ENCODE data around the gene ZBTB2. TPM values are rescaled to one million over a fixed set of nuclear protein-coding genes. Genes with fewer than 3 reads are reported as not detected.

Gene ZBTB2, protein sequence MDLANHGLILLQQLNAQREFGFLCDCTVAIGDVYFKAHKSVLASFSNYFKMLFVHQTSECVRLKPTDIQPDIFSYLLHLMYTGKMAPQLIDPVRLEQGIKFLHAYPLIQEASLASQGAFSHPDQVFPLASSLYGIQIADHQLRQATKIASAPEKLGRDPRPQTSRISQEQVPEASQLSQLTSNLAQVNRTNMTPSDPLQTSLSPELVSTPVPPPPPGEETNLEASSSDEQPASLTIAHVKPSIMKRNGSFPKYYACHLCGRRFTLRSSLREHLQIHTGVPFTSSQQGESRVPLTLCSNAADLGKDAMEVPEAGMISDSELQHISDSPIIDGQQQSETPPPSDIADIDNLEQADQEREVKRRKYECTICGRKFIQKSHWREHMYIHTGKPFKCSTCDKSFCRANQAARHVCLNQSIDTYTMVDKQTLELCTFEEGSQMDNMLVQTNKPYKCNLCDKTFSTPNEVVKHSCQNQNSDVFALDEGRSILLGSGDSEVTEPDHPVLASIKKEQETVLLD
- 10 to 100 TPM; 11.4 to 15.2 TPM for total RNA-seq
- 11.3 TPM for polyA plus RNA-seq (2013, experiment 1 of 2)
- 11.1 TPM for polyA plus RNA-seq (2013, experiment 2 of 2)
- long read RNA-seq, experiment 1, transcript ZBTB2-201 (3 exons, 3,090 nt) = major isoform, 5 of 11 reads
- long read RNA-seq, experiment 1, partial matches to known transcripts = 0 of 11 reads
- long read RNA-seq, experiment 1, other reads (novel, unspliced or antisense) = 6 of 11 reads
- long read RNA-seq, experiment 2, transcript ZBTB2-201 (3 exons, 3,090 nt) = major isoform, 6 of 11 reads
- long read RNA-seq, experiment 2, partial matches to known transcripts = 0 of 11 reads
- long read RNA-seq, experiment 2, other reads (novel, unspliced or antisense) = 5 of 11 reads
- long read RNA-seq, experiment 3, transcript ZBTB2-201 (3 exons, 3,090 nt) = major isoform, 38 of 56 reads
- long read RNA-seq, experiment 3, partial matches to known transcripts = 0 of 56 reads
- long read RNA-seq, experiment 3, other reads (novel, unspliced or antisense) = 18 of 56 reads
- long read RNA-seq, experiment 4 = 0 reads

- peak within 1 kb of the TSS; percentile 90 for H3K27ac Mint-ChIP-seq
- peak within 1 kb of the TSS; percentile 81 for H3K4me3 Mint-ChIP-seq
Observed at GRCh38 chr6:151391471-151392413, at the start of gene ZBTB2. ZBTB2 (minus strand) TSS chr6:151391559; CDS start chr6:151373637, 17,922 bp downstream.

GRCh38 chr6:151440930-151441329 is 49.6 kb upstream of the ZBTB2 start:
- no CpG with 5 or more reads among the region's 2 CpGs for WGBS, 2 experiments (ENCODE audit: insufficient coverage in 1 of 2, insufficient read length in 1 of 2)
- Histone ChIP-seq H3K36me3 (ENCODE audit: control insufficient read depth, insufficient read depth, low read length) (peaks cover 86% of the 10 kb centered on the region), H3K4me1 (ENCODE audit: control insufficient read depth, insufficient read depth, low read length) (peaks cover 9% of the 10 kb centered on the region), H3K27me3 (ENCODE audit: control insufficient read depth, insufficient read depth, low read length, poor library complexity, severe bottlenecking) (no peaks in the 10 kb centered on the region), H3K9ac (ENCODE audit: extremely low read depth, low read length, poor library complexity, severe bottlenecking) (no peak overlapping the region), H3K9me3 (ENCODE audit: control insufficient read depth, low read length) (no peaks in the 10 kb centered on the region), H3K27ac (ENCODE audit: low read depth, low read length) (no peak overlapping the region), H3K4me3 (ENCODE audit: low read length) (peak overlapping the region; percentile 58)
- Mint-ChIP-seq H3K36me3 (ENCODE audit: low read depth) (peaks cover 57% of the 10 kb centered on the region), H3K4me3 (peak overlapping the region; percentile 38), H3K27me3 (ENCODE audit: insufficient read depth) (no peaks in the 10 kb centered on the region), H3K27ac (peak overlapping the region; percentile 87), H3K4me1 (peaks cover 43% of the 10 kb centered on the region), H3K9me3 (no peaks in the 10 kb centered on the region)
- DNase-seq = no peak
- TF ChIP-seq, protein P1, sequence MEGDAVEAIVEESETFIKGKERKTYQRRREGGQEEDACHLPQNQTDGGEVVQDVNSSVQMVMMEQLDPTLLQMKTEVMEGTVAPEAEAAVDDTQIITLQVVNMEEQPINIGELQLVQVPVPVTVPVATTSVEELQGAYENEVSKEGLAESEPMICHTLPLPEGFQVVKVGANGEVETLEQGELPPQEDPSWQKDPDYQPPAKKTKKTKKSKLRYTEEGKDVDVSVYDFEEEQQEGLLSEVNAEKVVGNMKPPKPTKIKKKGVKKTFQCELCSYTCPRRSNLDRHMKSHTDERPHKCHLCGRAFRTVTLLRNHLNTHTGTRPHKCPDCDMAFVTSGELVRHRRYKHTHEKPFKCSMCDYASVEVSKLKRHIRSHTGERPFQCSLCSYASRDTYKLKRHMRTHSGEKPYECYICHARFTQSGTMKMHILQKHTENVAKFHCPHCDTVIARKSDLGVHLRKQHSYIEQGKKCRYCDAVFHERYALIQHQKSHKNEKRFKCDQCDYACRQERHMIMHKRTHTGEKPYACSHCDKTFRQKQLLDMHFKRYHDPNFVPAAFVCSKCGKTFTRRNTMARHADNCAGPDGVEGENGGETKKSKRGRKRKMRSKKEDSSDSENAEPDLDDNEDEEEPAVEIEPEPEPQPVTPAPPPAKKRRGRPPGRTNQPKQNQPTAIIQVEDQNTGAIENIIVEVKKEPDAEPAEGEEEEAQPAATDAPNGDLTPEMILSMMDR (conservative IDR thresholded peaks at IDR 0.05) = peak; percentile 60

More at GRCh38 chr6:151391471-151392413, at the start of gene ZBTB2:
- peaks cover 26% of the 10 kb centered on the region for H3K36me3 Mint-ChIP-seq (ENCODE audit: low read depth)
- no peaks in the 10 kb centered on the region for H3K27me3 Mint-ChIP-seq (ENCODE audit: insufficient read depth)
- H3K9me3 ChIP-seq (ENCODE audit: control insufficient read depth, low read length) = no peaks in the 10 kb centered on the region
- no peaks in the 10 kb centered on the region for H3K9me3 Mint-ChIP-seq
- 1 to 3% methylated on average over 9 to 49 of the region's 57 CpGs for WGBS, 2 experiments (ENCODE audit: insufficient coverage in 1 of 2, insufficient read length in 1 of 2)
- H3K9ac ChIP-seq (ENCODE audit: extremely low read depth, low read length, poor library complexity, severe bottlenecking) = peak within 1 kb of the TSS; percentile 77
- TF ChIP-seq, protein P1 (conservative IDR thresholded peaks at IDR 0.05) = no peak
- H3K27me3 ChIP-seq (ENCODE audit: control insufficient read depth, insufficient read depth, low read length, poor library complexity, severe bottlenecking) = no peaks in the 10 kb centered on the region
- peaks cover 4% of the 10 kb centered on the region for H3K4me1 ChIP-seq (ENCODE audit: control insufficient read depth, insufficient read depth, low read length)
- H3K4me1 Mint-ChIP-seq = peaks cover 37% of the 10 kb centered on the region
- peak within 1 kb of the TSS; percentile 100 for H3K27ac ChIP-seq (ENCODE audit: low read depth, low read length)
- peak; percentile 90 for DNase-seq
- H3K36me3 ChIP-seq (ENCODE audit: control insufficient read depth, insufficient read depth, low read length) = peaks cover 44% of the 10 kb centered on the region
- H3K4me3 ChIP-seq (ENCODE audit: low read length) = peak within 1 kb of the TSS; percentile 97

All from endodermal cell (in vitro differentiated cells).